DOHH2 (cell line): ENCODE measurements around the gene UNC5CL.

Source experiments
- H3F3A ChIP-seq: fragments of 200-600 bp; sonication (generic), shearing (Covaris generic); 2 replicates; pipeline ENCODE4 v1.6.0; 2016; ENCODE audit warnings: antibody characterized with exemption, mild to moderate bottlenecking; ENCODE audit not compliant: control insufficient read depth, insufficient read depth
- H3K27ac ChIP-seq: fragments of 200-600 bp; sonication (generic); 2 replicates; pipeline ENCODE4 v1.5.1; 2014; ENCODE audit warnings: low read depth, mild to moderate bottlenecking, low read length, moderate library complexity
- H3K27me3 ChIP-seq: fragments of 200-600 bp; sonication (generic); 2 replicates; pipeline ENCODE4 v1.6.1; 2014; ENCODE audit warnings: mild to moderate bottlenecking, low read length, mixed read lengths; ENCODE audit not compliant: control insufficient read depth
- H3K36me3 ChIP-seq: fragments of 200-600 bp; sonication (generic); 2 replicates; pipeline ENCODE4 v1.6.1; 2014; ENCODE audit warnings: mild to moderate bottlenecking, low read length, moderate library complexity, mixed read lengths; ENCODE audit not compliant: control insufficient read depth
- H3K4me1 ChIP-seq: fragments of 200-600 bp; sonication (generic); 2 replicates; pipeline ENCODE4 v1.6.1; 2014; ENCODE audit warnings: mild to moderate bottlenecking, low read length, mixed read lengths; ENCODE audit not compliant: control insufficient read depth
- H3K4me2 ChIP-seq: fragments of 200-600 bp; sonication (generic); 2 replicates; pipeline ENCODE4 v1.6.0; 2014; ENCODE audit warnings: mild to moderate bottlenecking, low read length, moderate library complexity
- H3K4me3 ChIP-seq: fragments of 200-600 bp; sonication (generic); 2 replicates; pipeline ENCODE4 v1.5.1; 2014; ENCODE audit warnings: mild to moderate bottlenecking, low read length, mixed read lengths
- H3K79me2 ChIP-seq: fragments of 200-600 bp; sonication (generic); 2 replicates; pipeline ENCODE4 v1.6.1; 2014; ENCODE audit warnings: mild to moderate bottlenecking, low read length, mixed read lengths; ENCODE audit not compliant: control insufficient read depth
- H3K9me2 ChIP-seq: fragments of 200-600 bp; sonication (generic); replicated peaks from 2 replicates; pipeline ENCODE4 v1.6.1; 2014; ENCODE audit warnings: mild to moderate bottlenecking, low read length, mixed read lengths; ENCODE audit not compliant: control insufficient read depth
- H3K9me3 ChIP-seq: fragments of 200-600 bp; sonication (generic); 2 replicates; pipeline ENCODE4 v1.6.1; 2014; ENCODE audit warnings: antibody characterized with exemption, low read length, mixed read lengths; ENCODE audit not compliant: control insufficient read depth, insufficient read depth
- H4K20me1 ChIP-seq: fragments of 200-600 bp; sonication (generic); 2 replicates; pipeline ENCODE4 v1.6.0; 2014; ENCODE audit warnings: low read depth, mild to moderate bottlenecking, antibody characterized with exemption, low read length, moderate library complexity; ENCODE audit not compliant: control insufficient read depth, insufficient read depth
- CTCF ChIP-seq: fragments of 200-600 bp; sonication (generic); IDR thresholded peaks from one replicate; pipeline ENCODE4 v1.5.1; 2014; ENCODE audit warnings: antibody characterized with exemption, mild to moderate bottlenecking, low read depth, low read length; ENCODE audit not compliant: poor library complexity, severe bottlenecking
- EZH2phosphoT487 ChIP-seq: fragments of 200-600 bp; sonication (generic); IDR thresholded peaks from 2 replicates; pipeline ENCODE4 v1.6.1; 2017; ENCODE audit warnings: borderline replicate concordance, mild to moderate bottlenecking, antibody characterized with exemption, low read length, moderate library complexity, mixed read lengths

UNC5CL gene

GRCh38 chr6:40977085-40977484, 61.9 kb downstream of the UNC5CL start:
- TF ChIP-seq CTCF (no peak), EZH2phosphoT487 (no peak)
- H3K9me3 ChIP-seq: no peaks in the 10 kb centered on the region

More at GRCh38 chr6:40977085-40977484, 61.9 kb downstream of the UNC5CL start:
- Histone ChIP-seq H3K4me3 (no peak overlapping the region), H3F3A (no peaks in the 10 kb centered on the region), H4K20me1 (no peaks in the 10 kb centered on the region), H3K9me2 (no peaks in the 10 kb centered on the region), H3K4me2 (no peak overlapping the region), H3K27ac (no peak overlapping the region), H3K36me3 (no peaks in the 10 kb centered on the region), H3K79me2 (no peaks in the 10 kb centered on the region), H3K27me3 (peaks cover 4% of the 10 kb centered on the region; the same call in 1 of the 2 replicates), H3K4me1 (no peaks in the 10 kb centered on the region)
